ENCODE results near the gene OR4D6. TPM values are rescaled to one million over a fixed set of nuclear protein-coding genes. Genes with fewer than 3 reads are reported as not detected.
"Not testable (repeated sequence)": the region's sequence is repeated elsewhere in the genome, so short reads cannot be mapped to it uniquely, and the experiment has no call there.

OR4D6 gene
- total RNA-seq, 4 donors from 2014 or later, result not detected

- Histone ChIP-seq H3K9me3 (no peaks in the 10 kb centered on the region), H3K4me3 (no peak within 1 kb of the TSS), H3K27ac (no peak within 1 kb of the TSS), H3K4me1 (no peaks in the 10 kb centered on the region), H3K36me3 (no peaks in the 10 kb centered on the region), H3K27me3 (no peaks in the 10 kb centered on the region)
- DNase-seq (ENCODE audit: low spot score in 2 of 2), result no peak
- 62 to 77% methylated on average over 3 of the region's 3 CpGs for WGBS, 2 donors
- TF ChIP-seq EP300 (IDR thresholded peaks at IDR 0.05) (no peak), CTCF (IDR thresholded peaks at IDR 0.05) (no peak)
These were observed 20.6 kb upstream of the OR4D6 start, which contains the start of gene OR5A1 for GRCh38 chr11:59436169-59436568. Gene OR5A1, plus strand, starts transcription at chr11:59436469. Its CDS starts 6,700 bp downstream, at chr11:59443169.

GRCh38 chr11:59437770-59438169, 19.0 kb upstream of the OR4D6 start:
- no peak for DNase-seq (ENCODE audit: low spot score in 2 of 2)
- Histone ChIP-seq H3K4me3 (no peak overlapping the region), H3K9me3 (no peaks in the 10 kb centered on the region), H3K27ac (no peak overlapping the region), H3K27me3 (no peaks in the 10 kb centered on the region), H3K36me3 (no peaks in the 10 kb centered on the region), H3K4me1 (no peaks in the 10 kb centered on the region)
- TF ChIP-seq CTCF (IDR thresholded peaks at IDR 0.05), result no peak
- TF ChIP-seq EP300 (IDR thresholded peaks at IDR 0.05), result no peak
- no peak for TF ChIP-seq POLR2A (IDR thresholded peaks at IDR 0.05)
- 72 to 79% methylated on average over 7 of the region's 7 CpGs for WGBS, 2 donors

GRCh38 chr11:59445624-59446023, 11.1 kb upstream of the OR4D6 start:
- WGBS, 2 donors, result 88 to 91% methylated on average over 1 of the region's 1 CpG
- H3K4me1 ChIP-seq; H3K36me3 ChIP-seq; H3K27me3 ChIP-seq; DNase-seq (ENCODE audit: low spot score in 2 of 2); H3K4me3 ChIP-seq; H3K27ac ChIP-seq: not testable (repeated sequence)
- H3K9me3 ChIP-seq, result peaks cover 0 to 10% (median 2%) of the 10 kb centered on the region in 4 donors

- H3K4me1 ChIP-seq, result no peaks in the 10 kb centered on the region
- H3K36me3 ChIP-seq, result no peaks in the 10 kb centered on the region
- H3K9me3 ChIP-seq, result peaks cover 0 to 10% (median 2%) of the 10 kb centered on the region in 4 donors
- H3K27ac ChIP-seq, result no peak overlapping the region
- no peaks in the 10 kb centered on the region for H3K27me3 ChIP-seq
- H3K4me3 ChIP-seq, result no peak overlapping the region
- 82 to 84% methylated on average over 2 of the region's 2 CpGs for WGBS, 2 donors
- TF ChIP-seq EP300 (IDR thresholded peaks at IDR 0.05) (no peak), CTCF (IDR thresholded peaks at IDR 0.05) (no peak), POLR2A (IDR thresholded peaks at IDR 0.05) (no peak)
- DNase-seq (ENCODE audit: low spot score in 2 of 2), result no peak
These were observed 8.3 kb upstream of the OR4D6 start for GRCh38 chr11:59448484-59448883.

- H3K36me3 ChIP-seq, result no peaks in the 10 kb centered on the region
- WGBS, 2 donors, result 47 to 72% methylated on average over 3 of the region's 3 CpGs
- H3K27ac ChIP-seq, result no peak overlapping the region
- no peak for TF ChIP-seq CTCF (IDR thresholded peaks at IDR 0.05)
- no peak for TF ChIP-seq EP300 (IDR thresholded peaks at IDR 0.05)
- TF ChIP-seq POLR2A (IDR thresholded peaks at IDR 0.05), result no peak
- no peak overlapping the region for H3K4me3 ChIP-seq
- no peaks in the 10 kb centered on the region for H3K27me3 ChIP-seq
- no peaks in the 10 kb centered on the region for H3K9me3 ChIP-seq
- no peaks in the 10 kb centered on the region for H3K4me1 ChIP-seq
- no peak for DNase-seq (ENCODE audit: low spot score in 2 of 2)
These were observed 3.2 kb downstream of the OR4D6 start for GRCh38 chr11:59459916-59460315.

GRCh38 chr11:59463190-59463641, 6.5 kb downstream of the OR4D6 start:
- TF ChIP-seq CTCF (IDR thresholded peaks at IDR 0.05) (peak in 1 of 5 experiments; percentile 22), POLR2A (IDR thresholded peaks at IDR 0.05) (no peak), EP300 (IDR thresholded peaks at IDR 0.05) (peak in 1 of 2 donors; percentile 76)
- Histone ChIP-seq H3K36me3 (no peaks in the 10 kb centered on the region), H3K27me3 (no peaks in the 10 kb centered on the region), H3K4me3 (no peak overlapping the region), H3K4me1 (no peaks in the 10 kb centered on the region), H3K27ac (peak overlapping the region in 1 of 4 donors; percentile 25), H3K9me3 (no peaks in the 10 kb centered on the region)
- peak; percentile 60 to 78 for DNase-seq (ENCODE audit: low spot score in 2 of 2)
- WGBS, 2 donors, result 14 to 26% methylated on average over 5 of the region's 5 CpGs

Measured in tibial nerve (tissue), 4 donors.